Thyroid gland (tissue), 4 donors: ENCODE results near the gene JMJD1C. TPM values are rescaled to one million over a fixed set of nuclear protein-coding genes. Genes with fewer than 3 reads are reported as not detected.
"Not testable (repeated sequence)": the region's sequence is repeated elsewhere in the genome, so short reads cannot be mapped to it uniquely, and the experiment has no call there.

ENCODE experiments used
- DNase-seq, 2 donors: peaks; one replicate each; pipeline ENCODE4 v3.0.0-alpha.2; 2019
- H3K27ac ChIP-seq, 3 donors: fragments of 200-600 bp; sonication (generic); 1 replicate in 2 of 3; 2 replicates in 1 of 3; pipeline ENCODE4 v1.5.1; 2016 to 2019; ENCODE audit warnings: mild to moderate bottlenecking in 1 of 3, moderate library complexity in 1 of 3
- H3K27me3 ChIP-seq: fragments of 200-600 bp; sonication (generic); one replicate; pipeline ENCODE4 v1.5.1; 2019
- H3K36me3 ChIP-seq, 2 donors: fragments of 200-600 bp; sonication (generic); one replicate each; pipeline ENCODE4 v1.5.1; 2016 to 2019
- H3K4me1 ChIP-seq, 2 donors: fragments of 200-600 bp; sonication (generic); one replicate each; pipeline ENCODE4 v1.5.1; 2017 to 2019
- H3K4me3 ChIP-seq, 3 donors: fragments of 200-600 bp; sonication (generic); replicated peaks in 1 of 3; 1 replicate in 2 of 3; 2 replicates in 1 of 3; pipeline ENCODE4 v1.5.1; 2016; ENCODE audit warnings: mild to moderate bottlenecking in 1 of 3
- H3K9me3 ChIP-seq: fragments of 200-600 bp; sonication (generic); one replicate; pipeline ENCODE4 v1.5.1; 2017
- CTCF ChIP-seq, 6 experiments: fragments of 200-600 bp in 3 of 6; fragments of 450-650 bp in 3 of 6; sonication (generic) in 3 of 6; IDR thresholded peaks; one replicate each; pipeline ENCODE4 v1.5.1; 2016 to 2019; ENCODE audit warnings: antibody characterized with exemption in 6 of 6, mild to moderate bottlenecking in 2 of 6, inconsistent platforms in 1 of 6, moderate library complexity in 1 of 6
- POLR2A ChIP-seq, 2 donors: fragments of 450-650 bp; IDR thresholded peaks; one replicate each; pipeline ENCODE4 v1.6.1; 2017; ENCODE audit warnings: antibody characterized with exemption in 2 of 2, mild to moderate bottlenecking in 2 of 2, moderate library complexity in 1 of 2
- WGBS, 2 donors: methylation state at CpG; one replicate each; pipeline ENCODE4 v1.1.5; 2017; 5-methylcytosine and 5-hydroxymethylcytosine counted together
- intact Hi-C: fragments of 100-400 bp; cut with DNase I; formaldehyde crosslinking; loops from one replicate; pipeline ENCODE4 v1.15.1; 2023
- total RNA-seq, 4 donors: library from RNA; depleted of rRNA; stranded (reverse); fragments of >200 nt; gene quantifications; one replicate each; pipeline ENCODE4 v1.2.3, GENCODE V29; 2016

The JMJD1C gene
- total RNA-seq, 4 donors from 2014 or later, result 120 to 168 (median 136) TPM

- H3K36me3 ChIP-seq, result no peaks in the 10 kb centered on the region
- no peaks in the 10 kb centered on the region for H3K9me3 ChIP-seq
- TF ChIP-seq CTCF (IDR thresholded peaks at IDR 0.05) (no peak), POLR2A (IDR thresholded peaks at IDR 0.05) (no peak)
- H3K4me1 ChIP-seq, result no peaks in the 10 kb centered on the region
- WGBS, 2 donors, result 94 to 100% methylated on average over 1 of the region's 1 CpG
- no peaks in the 10 kb centered on the region for H3K27me3 ChIP-seq
- DNase-seq, result no peak
- H3K27ac ChIP-seq, result no peak overlapping the region
- intact Hi-C loops, result no loop called here
- H3K4me3 ChIP-seq, result no peak overlapping the region
Observed at GRCh38 chr10:63344269-63344668, 121.5 kb downstream of the JMJD1C start.

GRCh38 chr10:63343476-63343875 is 122.3 kb downstream of the JMJD1C start:
- H3K36me3 ChIP-seq, result no peaks in the 10 kb centered on the region
- H3K27me3 ChIP-seq, result no peaks in the 10 kb centered on the region
- TF ChIP-seq POLR2A (IDR thresholded peaks at IDR 0.05), result no peak
- TF ChIP-seq CTCF (IDR thresholded peaks at IDR 0.05), result no peak
- H3K4me3 ChIP-seq, result no peak overlapping the region
- H3K27ac ChIP-seq, result no peak overlapping the region
- no peaks in the 10 kb centered on the region for H3K4me1 ChIP-seq
- DNase-seq, result no peak
- WGBS, 2 donors, result 96 to 97% methylated on average over 4 of the region's 4 CpGs
- intact Hi-C loops, result no loop called here
- H3K9me3 ChIP-seq, result no peaks in the 10 kb centered on the region

GRCh38 chr10:63339640-63340039 is 126.1 kb downstream of the JMJD1C start:
- intact Hi-C loops, DNase-seq, H3K4me3 ChIP-seq, H3K27ac ChIP-seq, H3K36me3 ChIP-seq, H3K9me3 ChIP-seq, H3K4me1 ChIP-seq, H3K27me3 ChIP-seq: not testable (repeated sequence)
- WGBS, 2 donors, result 95 to 98% methylated on average over 7 of the region's 7 CpGs

- 95 to 96% methylated on average over 4 of the region's 4 CpGs for WGBS, 2 donors
- intact Hi-C loops, result no loop called here
- no peak for DNase-seq
- Histone ChIP-seq H3K27me3 (no peaks in the 10 kb centered on the region), H3K27ac (no peak overlapping the region), H3K4me1 (no peaks in the 10 kb centered on the region), H3K4me3 (no peak overlapping the region), H3K9me3 (no peaks in the 10 kb centered on the region), H3K36me3 (no peaks in the 10 kb centered on the region)
- no peak for TF ChIP-seq POLR2A (IDR thresholded peaks at IDR 0.05)
- no peak for TF ChIP-seq CTCF (IDR thresholded peaks at IDR 0.05)
Observed at GRCh38 chr10:63337455-63338251, 128.1 kb downstream of the JMJD1C start.

- Histone ChIP-seq H3K4me1 (peaks cover 0 to 5% of the 10 kb centered on the region in 2 donors), H3K27ac (no peak overlapping the region), H3K27me3 (no peaks in the 10 kb centered on the region), H3K4me3 (no peak overlapping the region), H3K9me3 (no peaks in the 10 kb centered on the region), H3K36me3 (no peaks in the 10 kb centered on the region)
- TF ChIP-seq CTCF (IDR thresholded peaks at IDR 0.05) (no peak), POLR2A (IDR thresholded peaks at IDR 0.05) (no peak)
- intact Hi-C loops, result no loop called here
- DNase-seq, result no peak
- WGBS, 2 donors, result 95 to 97% methylated on average over 5 of the region's 5 CpGs
Observed at GRCh38 chr10:63331586-63331985, 134.2 kb downstream of the JMJD1C start.
